ENCODE results near the gene IFI27L1.

DNA sequence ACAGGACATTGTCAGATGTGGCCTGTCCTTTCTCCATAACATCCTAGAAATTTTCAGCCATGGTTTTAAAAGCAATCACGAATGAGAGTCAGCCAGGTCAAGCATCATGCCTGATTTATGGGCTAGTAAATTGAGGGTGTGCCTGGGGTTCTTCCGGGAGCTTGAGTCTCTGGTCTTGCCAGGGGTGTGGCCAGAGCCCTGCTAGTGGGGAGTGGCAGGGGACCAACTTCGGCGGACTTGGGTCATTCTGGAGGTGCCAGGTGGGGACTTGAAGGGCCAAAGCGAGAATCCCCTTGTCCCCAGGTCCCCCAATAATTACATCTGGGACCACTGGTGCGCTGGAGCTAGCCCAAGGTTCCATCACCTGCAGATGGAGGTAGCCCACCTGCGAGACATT lies 49.2 kb upstream of the IFI27L1 start:
- TF ChIP-seq CTCF (IDR thresholded peaks at IDR 0.05), result no peak
- TF ChIP-seq EP300 (IDR thresholded peaks at IDR 0.05), result no peak
- no peak for TF ChIP-seq POLR2A (IDR thresholded peaks at IDR 0.05)
